GM19043 (cell line): Measurements from ENCODE around the gene ZNF177.
"Not testable (repeated sequence)": the region's sequence is repeated elsewhere in the genome, so short reads cannot be mapped to it uniquely, and the experiment has no call there.

Experiments used
- ATAC-seq: cut with Tn5 transposase; IDR thresholded peaks from one replicate; pipeline ENCODE4 v1.9.1; 2021; ENCODE audit warnings: low read depth; ENCODE audit not compliant: unreplicated experiment

The ZNF177 gene

DNA sequence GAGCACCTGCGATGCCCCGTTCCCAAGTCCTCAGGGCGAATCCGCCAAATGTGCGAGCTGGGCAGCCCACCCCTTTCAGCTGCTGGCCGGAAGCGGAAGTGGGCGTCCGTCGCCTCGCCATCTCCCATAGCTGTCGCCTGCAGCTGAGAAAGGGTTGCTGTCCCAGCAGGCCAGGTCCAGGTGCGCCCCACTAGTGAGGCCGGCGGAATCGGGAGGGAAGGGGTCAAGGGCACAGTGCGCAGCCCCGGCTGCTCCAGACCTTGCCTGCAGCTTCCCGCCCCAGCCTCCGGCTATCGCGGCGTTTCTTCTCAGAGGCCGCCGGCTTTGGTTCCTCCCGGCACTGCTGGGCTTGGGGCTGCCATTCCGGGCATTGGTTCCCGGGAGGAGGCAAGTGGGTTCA is at the start of gene ZNF177:
TSS of gene ZNF177 (plus strand) at position 109 of the 400 bp plus-strand sequence. CDS start 15,299 bp downstream, outside the sequence.
- no peak for ATAC-seq

- ATAC-seq: no peak
Observed at GRCh38 chr19:9313756-9314155, 49.1 kb upstream of the ZNF177 start.

DNA sequence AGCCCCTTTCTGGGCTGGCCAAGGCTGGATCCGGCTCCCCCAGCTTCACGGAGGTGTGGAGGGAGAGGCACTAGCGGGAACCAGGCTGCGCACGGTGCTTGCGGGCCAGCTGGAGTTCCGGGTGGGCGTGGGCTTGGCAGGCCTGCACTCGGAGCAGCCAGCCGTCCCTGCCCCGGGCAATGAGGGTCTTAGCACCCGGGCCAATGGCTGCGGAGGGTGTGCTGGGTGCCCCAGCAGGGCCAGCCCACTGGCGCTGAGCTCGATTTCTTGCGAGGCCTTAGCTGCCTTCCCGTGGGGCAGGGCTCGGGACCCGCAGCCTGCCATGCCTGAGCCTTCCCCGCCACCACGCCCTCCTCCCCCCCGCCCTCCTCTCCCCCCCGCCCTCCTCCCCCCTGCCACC is 41.5 kb upstream of the ZNF177 start:
- ATAC-seq: no peak

DNA sequence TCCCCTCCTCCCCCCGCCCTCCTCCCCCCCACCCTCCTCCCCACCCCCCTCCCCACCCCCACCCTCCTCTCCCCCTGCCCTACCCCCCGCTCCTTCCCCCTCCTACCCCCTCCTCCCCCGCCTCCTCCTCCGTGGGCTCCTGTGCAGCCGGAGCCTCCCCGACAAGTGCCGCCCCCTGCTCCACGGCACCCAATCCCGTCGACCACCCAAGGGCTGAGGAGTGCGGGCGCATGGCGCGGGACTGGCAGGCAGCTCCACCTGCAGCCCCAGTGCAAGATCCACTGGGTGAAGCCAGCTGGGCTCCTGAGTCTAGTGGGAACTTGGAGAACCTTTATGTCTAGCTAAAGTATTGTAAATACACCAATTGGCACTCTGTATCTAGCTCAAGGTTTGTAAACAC is 41.1 kb upstream of the ZNF177 start:
- ATAC-seq: not testable (repeated sequence)

DNA sequence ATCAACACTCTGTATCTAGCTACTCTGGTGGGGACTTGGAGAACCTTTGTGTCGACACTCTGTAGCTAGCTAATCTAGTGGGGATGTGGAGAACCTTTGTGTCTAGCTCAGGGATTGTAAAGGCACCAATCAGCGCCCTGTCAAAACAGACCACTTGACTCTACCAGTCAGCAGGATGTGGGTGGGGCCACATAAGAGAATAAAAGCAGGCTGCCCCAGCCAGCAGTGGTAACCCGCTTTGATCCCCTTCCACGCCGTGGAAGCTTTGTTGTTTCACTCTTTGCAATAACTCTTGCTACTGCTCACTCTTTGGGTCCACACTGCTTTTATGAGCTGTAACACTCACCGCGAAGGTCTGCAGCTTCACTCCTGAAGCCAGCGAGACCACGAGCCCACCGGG is 40.6 kb upstream of the ZNF177 start:
- not testable (repeated sequence) for ATAC-seq

DNA sequence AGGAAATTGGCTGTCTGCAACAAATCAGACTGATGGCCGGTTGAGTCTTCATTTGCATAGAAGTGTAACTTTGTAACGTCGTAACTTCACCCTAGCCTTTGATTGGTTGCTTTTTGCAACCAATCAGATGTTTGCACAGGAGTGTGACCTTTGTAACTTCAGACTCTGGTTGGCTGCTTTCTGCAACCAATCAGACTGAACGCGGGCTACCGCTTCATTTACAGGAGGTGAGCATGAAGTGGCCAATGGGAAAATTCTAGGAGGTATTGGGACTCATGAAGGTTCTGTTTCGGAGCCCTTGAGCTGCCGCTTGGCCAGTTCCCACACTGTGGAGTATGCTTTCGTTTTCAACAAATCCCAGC is 39.3 kb upstream of the ZNF177 start:
- peak; percentile 22 for ATAC-seq

DNA sequence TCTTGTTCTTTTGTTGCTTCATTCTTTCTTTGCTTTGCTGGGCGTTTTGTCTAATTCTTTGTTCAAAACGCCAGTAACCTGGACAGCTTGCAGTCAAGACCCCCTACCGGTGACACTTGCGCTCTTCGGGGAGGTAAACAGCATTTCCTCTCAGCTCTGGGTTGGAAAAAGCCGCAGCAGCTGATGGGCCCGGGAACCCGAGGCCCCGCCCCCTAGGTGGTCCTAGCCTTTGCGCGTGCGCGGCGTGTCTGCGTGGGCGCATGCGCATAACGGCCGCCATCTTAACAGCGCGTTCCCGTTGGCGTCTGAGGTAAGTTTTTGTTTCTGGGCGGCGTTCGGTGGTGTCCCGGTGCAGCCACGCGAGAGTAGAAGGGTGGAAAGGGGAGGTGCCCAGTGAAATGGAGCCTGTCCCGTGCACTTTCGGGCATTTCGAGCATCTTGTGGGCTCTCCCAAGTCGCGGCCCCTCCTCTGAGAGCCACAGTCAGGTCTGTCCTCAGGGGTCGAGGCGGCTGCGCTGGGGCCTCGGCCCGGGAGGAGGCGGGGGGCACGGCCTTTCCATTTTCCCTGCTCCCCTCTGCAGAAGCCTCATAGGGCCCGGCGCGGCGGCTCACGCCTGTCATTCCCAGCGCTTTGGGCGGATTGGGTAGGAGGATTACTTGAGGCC is 38.8 kb upstream of the ZNF177 start, which contains the start of gene ZNF559:
TSS of gene ZNF559 (plus strand) at position 261 of the 665 bp plus-strand sequence. CDS start 14,371 bp downstream, outside the sequence.
- peak; percentile 84 for ATAC-seq

DNA sequence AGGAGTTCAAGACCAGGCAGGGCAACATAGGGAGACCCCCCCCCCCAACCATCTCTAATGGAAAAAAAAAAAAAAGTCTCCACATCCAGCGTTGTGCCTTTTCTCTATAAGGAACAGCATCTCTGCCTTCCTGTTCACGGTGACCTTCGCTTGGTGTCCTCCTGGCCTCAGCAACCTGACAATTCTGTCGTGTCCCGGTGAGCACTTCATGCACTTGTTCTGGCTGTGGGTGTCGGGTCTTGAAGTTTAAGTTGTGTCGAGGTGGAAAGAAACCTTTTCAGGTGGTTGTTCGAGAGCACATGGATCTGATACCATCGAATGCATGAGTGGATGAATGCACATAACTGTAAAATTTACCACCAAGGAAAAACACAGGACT is 38.2 kb upstream of the ZNF177 start:
- no peak for ATAC-seq

- no peak for ATAC-seq
Observed at GRCh38 chr19:9329999-9330398, 32.8 kb upstream of the ZNF177 start.

- ATAC-seq: no peak
Observed at GRCh38 chr19:9342610-9343304, 20.1 kb upstream of the ZNF177 start.

DNA sequence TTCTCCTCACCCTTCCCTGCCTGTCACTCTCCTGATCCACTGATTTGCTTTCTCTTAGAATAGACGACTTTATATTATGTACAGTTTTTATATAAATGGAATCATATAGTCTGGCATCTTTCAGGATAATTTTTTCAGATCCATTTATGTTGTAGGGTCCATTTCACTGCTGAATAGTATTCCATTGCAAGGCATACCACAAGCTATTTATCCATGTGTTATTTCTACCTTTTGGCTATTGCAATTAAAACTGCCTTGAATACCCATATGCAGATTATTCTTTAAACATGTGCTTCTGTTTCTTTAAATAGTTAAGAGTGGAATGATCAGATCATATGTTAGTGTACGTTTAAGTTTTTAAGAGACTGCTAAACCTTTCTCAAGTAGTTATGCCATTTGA is 17.8 kb upstream of the ZNF177 start:
- no peak for ATAC-seq

- ATAC-seq: no peak
Observed at GRCh38 chr19:9348253-9348652, 14.6 kb upstream of the ZNF177 start.

GRCh38 chr19:9348671-9349070 is 14.1 kb upstream of the ZNF177 start:
- no peak for ATAC-seq

- no peak for ATAC-seq
Observed at GRCh38 chr19:9352505-9352904, 10.3 kb upstream of the ZNF177 start.

GRCh38 chr19:9353011-9353410 is 9.8 kb upstream of the ZNF177 start:
- no peak for ATAC-seq

- no peak for ATAC-seq
Observed at GRCh38 chr19:9354651-9355050, 8.2 kb upstream of the ZNF177 start.

DNA sequence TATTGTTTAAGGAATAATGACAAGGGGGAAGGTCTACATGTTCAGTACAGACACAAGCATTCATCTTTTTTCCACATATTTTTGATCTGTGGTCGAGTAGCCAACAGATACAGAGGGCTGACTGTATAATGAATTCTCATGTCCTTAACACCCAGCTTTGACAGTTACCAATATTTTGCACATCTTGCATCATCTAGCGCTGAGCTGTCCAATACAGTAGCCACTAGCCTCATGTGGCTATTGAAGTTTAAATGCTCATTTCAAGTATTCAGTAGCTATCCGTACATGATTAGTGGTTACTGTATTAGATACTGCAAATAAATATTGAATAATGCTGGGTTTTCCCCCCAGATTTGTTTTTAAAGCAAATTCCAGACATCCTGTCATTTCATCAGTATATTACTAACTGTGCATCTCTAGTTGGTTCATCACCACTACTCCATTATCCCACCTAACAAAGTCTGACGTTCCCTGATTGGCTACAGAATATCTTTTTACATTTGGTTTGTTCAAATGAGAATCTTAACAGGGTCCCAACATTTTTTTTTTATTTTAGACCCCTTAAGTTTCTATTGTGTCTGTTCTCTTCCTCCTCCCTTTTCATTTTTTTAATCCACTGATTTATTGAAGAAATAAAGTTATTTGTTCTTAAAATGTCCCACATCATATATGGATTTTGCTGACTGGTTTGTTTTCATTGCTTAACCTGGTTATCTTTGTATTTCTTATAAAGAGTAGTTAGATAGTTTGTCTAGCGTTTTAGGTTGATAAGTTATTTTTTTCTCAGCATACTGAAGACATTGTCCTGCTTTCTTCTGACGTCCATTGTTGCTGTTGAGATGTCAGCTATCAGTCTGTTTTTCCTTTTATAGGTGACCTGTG is 8.2 kb downstream of the ZNF177 start:
- ATAC-seq: no peak

GRCh38 chr19:9381361-9381785 is 18.6 kb downstream of the ZNF177 start:
- ATAC-seq: no peak

- no peak for ATAC-seq
Observed at GRCh38 chr19:9406798-9407352, 44.1 kb downstream of the ZNF177 start.

- no peak for ATAC-seq
Observed at GRCh38 chr19:9407827-9408226, 45.0 kb downstream of the ZNF177 start.
